Astrocyte (in vitro differentiated cells and primary cell): ENCODE measurements around the gene HEMGN. TPM values are rescaled to one million over a fixed set of nuclear protein-coding genes. Genes with fewer than 3 reads are reported as not detected.

Source experiments
- DNase-seq: peaks from one replicate; pipeline ENCODE4 v3.0.0-alpha.2; 2010; ENCODE audit warnings: low read depth
- FAIRE-seq: peaks from 2 replicates; lab custom pipeline; 2011; peaks lifted over from hg19 to GRCh38; lab: Jason Lieb, UNC
- H2AFZ ChIP-seq: 2 replicates; pipeline ENCODE4 v1.6.0; 2012; ENCODE audit warnings: low read depth, low read length, inconsistent platforms
- H3K27ac ChIP-seq: 2 replicates; pipeline ENCODE4 v1.5.1; 2011; ENCODE audit warnings: low read depth, low read length, inconsistent platforms
- H3K27me3 ChIP-seq: 2 replicates; pipeline ENCODE4 v1.6.0; 2011; ENCODE audit warnings: low read length, inconsistent platforms; ENCODE audit not compliant: insufficient read depth
- H3K36me3 ChIP-seq: 2 replicates; pipeline ENCODE4 v1.5.1; 2011; ENCODE audit warnings: low read length, inconsistent platforms; ENCODE audit not compliant: insufficient read depth
- H3K4me1 ChIP-seq: 2 replicates; pipeline ENCODE4 v1.5.1; 2011; ENCODE audit warnings: low read length, inconsistent platforms; ENCODE audit not compliant: insufficient read depth
- H3K4me2 ChIP-seq: 2 replicates; pipeline ENCODE4 v1.6.0; 2012; ENCODE audit warnings: low read length, inconsistent platforms
- H3K4me3 ChIP-seq: 2 replicates; pipeline ENCODE4 v1.5.1; 2011; ENCODE audit warnings: low read depth, mild to moderate bottlenecking, low read length, inconsistent platforms; ENCODE audit not compliant: insufficient read depth
- H3K79me2 ChIP-seq: 2 replicates; pipeline ENCODE4 v1.6.0; 2012; ENCODE audit warnings: mild to moderate bottlenecking, low read length, inconsistent platforms; ENCODE audit not compliant: insufficient read depth
- H3K9ac ChIP-seq: 2 replicates; pipeline ENCODE4 v1.6.0; 2012; ENCODE audit warnings: mild to moderate bottlenecking, low read length, inconsistent platforms
- H3K9me3 ChIP-seq: 2 replicates; pipeline ENCODE4 v1.5.1; 2012; ENCODE audit warnings: low read depth, mild to moderate bottlenecking, low read length, inconsistent platforms; ENCODE audit not compliant: insufficient read depth
- H4K20me1 ChIP-seq: 2 replicates; pipeline ENCODE4 v1.6.0; 2012; ENCODE audit warnings: low read length, inconsistent platforms; ENCODE audit not compliant: insufficient read depth
- H3K27ac Mint-ChIP-seq: one replicate; pipeline ENCODE4 v1.8.0; 2021; ENCODE audit warnings: mild to moderate bottlenecking, mixed read lengths; ENCODE audit not compliant: unreplicated experiment
- H3K27me3 Mint-ChIP-seq: one replicate; pipeline ENCODE4 v1.8.0; 2021; ENCODE audit warnings: low read depth, mixed read lengths; ENCODE audit not compliant: unreplicated experiment
- H3K36me3 Mint-ChIP-seq: one replicate; pipeline ENCODE4 v1.8.0; 2021; ENCODE audit warnings: low read depth, mixed read lengths; ENCODE audit not compliant: unreplicated experiment
- H3K4me1 Mint-ChIP-seq: one replicate; pipeline ENCODE4 v1.8.0; 2021; ENCODE audit warnings: low read depth, mixed read lengths; ENCODE audit not compliant: unreplicated experiment
- H3K4me3 Mint-ChIP-seq: one replicate; pipeline ENCODE4 v1.8.0; 2021; ENCODE audit warnings: mild to moderate bottlenecking, moderate library complexity, mixed read lengths; ENCODE audit not compliant: unreplicated experiment
- H3K9me3 Mint-ChIP-seq: one replicate; pipeline ENCODE4 v1.8.0; 2021; ENCODE audit warnings: mild to moderate bottlenecking, mixed read lengths; ENCODE audit not compliant: unreplicated experiment
- EZH2 ChIP-seq: IDR thresholded peaks from 2 replicates; pipeline ENCODE4 v1.6.1; 2012; ENCODE audit warnings: mild to moderate bottlenecking, low read length, inconsistent platforms; ENCODE audit not compliant: insufficient read depth
- total RNA-seq: library from RNA; stranded (reverse); gene quantifications from 2 replicates; pipeline ENCODE4 v1.2.1, GENCODE V29; 2021
- TF ChIP-seq, protein P1 (sequence below): IDR thresholded peaks from 2 replicates; pipeline ENCODE4 v1.5.1; 2011; ENCODE audit warnings: low read depth, mild to moderate bottlenecking, inconsistent platforms, low read length, moderate library complexity; ENCODE audit not compliant: insufficient read depth

The HEMGN gene
- total RNA-seq, 1 donor from 2014 or later: not detected

DNA sequence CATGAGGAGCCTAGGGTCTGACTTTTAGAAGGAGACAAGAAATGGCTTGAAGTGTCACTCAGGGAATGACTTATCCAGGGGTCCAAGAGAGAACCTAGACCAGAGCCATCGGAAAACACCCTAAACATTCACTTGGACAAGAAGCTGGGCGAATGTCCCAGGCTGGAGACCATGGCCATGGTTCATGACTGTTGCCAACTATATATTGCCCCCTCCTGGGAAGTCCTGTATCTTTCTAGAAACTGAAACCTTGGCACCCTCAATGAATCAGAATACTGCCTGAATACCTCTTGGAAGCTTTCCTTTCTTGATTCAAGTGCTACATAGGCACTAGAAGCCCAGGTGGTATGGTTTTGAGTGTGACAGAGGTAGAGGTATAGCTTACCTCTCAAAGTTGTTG lies 45.6 kb downstream of the HEMGN start:
- H4K20me1 ChIP-seq: no peaks in the 10 kb centered on the region
- no peak overlapping the region for H3K9ac ChIP-seq
- no peak overlapping the region for H3K27ac ChIP-seq
- H3K4me2 ChIP-seq: no peak overlapping the region
- peaks cover 16% of the 10 kb centered on the region for H3K36me3 Mint-ChIP-seq
- no peak overlapping the region for H3K27ac Mint-ChIP-seq
- no peaks in the 10 kb centered on the region for H3K4me1 Mint-ChIP-seq
- no peak overlapping the region for H2AFZ ChIP-seq
- H3K27me3 ChIP-seq: no peaks in the 10 kb centered on the region
- FAIRE-seq: no peak
- no peak overlapping the region for H3K4me3 Mint-ChIP-seq
- no peaks in the 10 kb centered on the region for H3K79me2 ChIP-seq
- H3K9me3 ChIP-seq: peaks cover 7% of the 10 kb centered on the region
- no peaks in the 10 kb centered on the region for H3K4me1 ChIP-seq
- H3K27me3 Mint-ChIP-seq: peaks cover 47% of the 10 kb centered on the region
- TF ChIP-seq, protein P1, sequence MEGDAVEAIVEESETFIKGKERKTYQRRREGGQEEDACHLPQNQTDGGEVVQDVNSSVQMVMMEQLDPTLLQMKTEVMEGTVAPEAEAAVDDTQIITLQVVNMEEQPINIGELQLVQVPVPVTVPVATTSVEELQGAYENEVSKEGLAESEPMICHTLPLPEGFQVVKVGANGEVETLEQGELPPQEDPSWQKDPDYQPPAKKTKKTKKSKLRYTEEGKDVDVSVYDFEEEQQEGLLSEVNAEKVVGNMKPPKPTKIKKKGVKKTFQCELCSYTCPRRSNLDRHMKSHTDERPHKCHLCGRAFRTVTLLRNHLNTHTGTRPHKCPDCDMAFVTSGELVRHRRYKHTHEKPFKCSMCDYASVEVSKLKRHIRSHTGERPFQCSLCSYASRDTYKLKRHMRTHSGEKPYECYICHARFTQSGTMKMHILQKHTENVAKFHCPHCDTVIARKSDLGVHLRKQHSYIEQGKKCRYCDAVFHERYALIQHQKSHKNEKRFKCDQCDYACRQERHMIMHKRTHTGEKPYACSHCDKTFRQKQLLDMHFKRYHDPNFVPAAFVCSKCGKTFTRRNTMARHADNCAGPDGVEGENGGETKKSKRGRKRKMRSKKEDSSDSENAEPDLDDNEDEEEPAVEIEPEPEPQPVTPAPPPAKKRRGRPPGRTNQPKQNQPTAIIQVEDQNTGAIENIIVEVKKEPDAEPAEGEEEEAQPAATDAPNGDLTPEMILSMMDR: no peak
- no peak for TF ChIP-seq EZH2
- peaks cover 21% of the 10 kb centered on the region for H3K9me3 Mint-ChIP-seq
- H3K4me3 ChIP-seq: no peak overlapping the region
- no peak for DNase-seq
- no peaks in the 10 kb centered on the region for H3K36me3 ChIP-seq

DNA sequence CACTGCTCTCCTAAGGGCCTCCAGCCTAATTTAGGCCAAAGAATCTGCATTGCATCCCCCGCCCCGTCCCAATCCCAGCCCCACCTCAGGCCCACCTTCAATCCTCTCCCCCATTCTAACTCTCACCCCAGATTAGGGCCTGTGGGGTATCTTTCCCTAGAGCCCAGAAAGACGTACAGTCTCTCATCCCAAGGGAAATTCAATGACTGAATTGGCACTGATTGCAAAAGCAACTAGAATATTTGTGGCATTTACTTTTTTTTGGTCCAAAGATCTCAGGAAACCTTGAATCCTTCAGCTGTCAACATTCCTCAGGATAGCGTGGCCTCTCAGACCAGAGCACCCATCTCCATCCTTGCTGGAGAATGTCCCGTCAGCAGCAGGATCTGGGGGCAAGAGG lies 46.2 kb downstream of the HEMGN start:
- Histone ChIP-seq H3K4me1 (no peaks in the 10 kb centered on the region), H3K27ac (no peak overlapping the region), H2AFZ (no peak overlapping the region), H3K27me3 (no peaks in the 10 kb centered on the region), H3K9ac (no peak overlapping the region), H3K36me3 (no peaks in the 10 kb centered on the region), H3K9me3 (peaks cover 7% of the 10 kb centered on the region), H3K4me3 (no peak overlapping the region), H3K79me2 (no peaks in the 10 kb centered on the region), H4K20me1 (no peaks in the 10 kb centered on the region), H3K4me2 (no peak overlapping the region)
- no peaks in the 10 kb centered on the region for H3K4me1 Mint-ChIP-seq
- no peak overlapping the region for H3K27ac Mint-ChIP-seq
- peaks cover 48% of the 10 kb centered on the region for H3K27me3 Mint-ChIP-seq
- H3K4me3 Mint-ChIP-seq: no peak overlapping the region
- H3K36me3 Mint-ChIP-seq: peaks cover 16% of the 10 kb centered on the region
- TF ChIP-seq EZH2: no peak
- TF ChIP-seq, protein P1: no peak
- DNase-seq (no peak), FAIRE-seq (no peak)
- H3K9me3 Mint-ChIP-seq: peaks cover 21% of the 10 kb centered on the region

DNA sequence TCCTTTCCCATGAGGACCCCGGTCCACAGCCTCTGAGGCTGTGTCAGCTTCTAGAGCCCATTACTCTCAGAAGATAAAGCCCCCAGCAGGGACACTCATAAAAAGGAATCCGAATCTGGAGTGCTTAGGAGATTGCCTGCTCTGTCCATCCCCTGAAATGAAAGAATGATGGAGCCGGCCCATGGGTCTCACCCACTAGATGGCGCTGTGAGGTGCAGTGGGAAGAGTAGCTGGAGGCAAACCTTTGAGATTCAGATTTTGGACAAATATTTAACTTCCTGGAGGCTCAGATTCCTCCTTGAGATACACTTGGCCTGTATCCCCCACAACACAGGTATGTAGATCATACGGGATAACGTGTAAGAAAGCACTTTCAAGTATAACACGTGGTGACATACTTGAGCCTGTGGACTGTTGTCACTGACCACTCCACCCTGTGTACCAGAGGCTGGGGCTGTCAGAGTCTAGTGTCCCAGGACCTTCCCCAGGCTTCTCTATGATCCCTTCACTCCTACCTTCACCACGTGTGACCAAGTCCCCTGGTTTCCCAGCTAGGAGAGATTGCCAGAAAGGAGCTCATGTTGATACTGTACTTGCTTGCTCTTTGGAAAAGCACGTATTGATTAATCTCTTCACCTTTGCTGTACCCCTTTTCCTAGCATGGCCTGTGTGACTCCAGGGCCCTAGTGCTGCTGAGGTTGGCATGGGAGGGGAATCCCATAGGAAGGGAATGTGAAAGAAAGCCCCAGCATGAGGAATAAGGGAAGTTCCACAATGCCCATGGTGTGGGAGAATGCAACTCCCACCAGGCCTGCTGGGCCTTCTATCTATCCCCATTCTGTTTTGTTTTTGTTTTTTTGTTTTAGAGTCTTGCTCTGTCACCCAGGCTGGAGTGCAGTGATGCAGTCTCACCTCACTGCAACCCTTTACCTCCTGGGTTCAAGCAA lies 47.8 kb downstream of the HEMGN start:
- H3K4me3 ChIP-seq: no peak overlapping the region
- DNase-seq (no peak), FAIRE-seq (no peak)
- Mint-ChIP-seq H3K27ac (no peak overlapping the region), H3K4me1 (no peaks in the 10 kb centered on the region), H3K36me3 (peaks cover 11% of the 10 kb centered on the region), H3K9me3 (peaks cover 19% of the 10 kb centered on the region), H3K4me3 (no peak overlapping the region), H3K27me3 (peaks cover 40% of the 10 kb centered on the region)
- H3K9me3 ChIP-seq: peaks cover 7% of the 10 kb centered on the region
- H2AFZ ChIP-seq: no peak overlapping the region
- H3K27ac ChIP-seq: no peak overlapping the region
- H3K36me3 ChIP-seq: no peaks in the 10 kb centered on the region
- TF ChIP-seq, protein P1: peak; percentile 54
- TF ChIP-seq EZH2: no peak
- H3K4me1 ChIP-seq: no peaks in the 10 kb centered on the region
- no peaks in the 10 kb centered on the region for H3K27me3 ChIP-seq
- H3K79me2 ChIP-seq: no peaks in the 10 kb centered on the region
- H3K4me2 ChIP-seq: no peak overlapping the region
- no peaks in the 10 kb centered on the region for H4K20me1 ChIP-seq
- no peak overlapping the region for H3K9ac ChIP-seq
